OCI-M2 (cell line): ENCODE results near the gene SEMA4D.

Experiments used
- DNase-seq: peaks from one replicate; lab custom pipeline; 2025; ENCODE audit not compliant: unreplicated experiment; lab: John Stamatoyannopoulos, UW

SEMA4D gene

GRCh38 chr9:89497978-89498851 is at the start of gene SEMA4D:
SEMA4D (minus strand) TSS chr9:89498113; CDS start chr9:89405456, 92,657 bp downstream.
- no peak for DNase-seq

GRCh38 chr9:89547000-89547399 is 49.1 kb upstream of the SEMA4D start:
- no peak for DNase-seq

- no peak for DNase-seq
Observed at GRCh38 chr9:89544279-89544661, 46.4 kb upstream of the SEMA4D start.

GRCh38 chr9:89543621-89544278 is 45.8 kb upstream of the SEMA4D start:
- DNase-seq, result no peak

- no peak for DNase-seq
Observed at GRCh38 chr9:89543111-89543510, 45.2 kb upstream of the SEMA4D start.

GRCh38 chr9:89542401-89543021 is 44.6 kb upstream of the SEMA4D start:
- no peak for DNase-seq

GRCh38 chr9:89541798-89542197 is 43.9 kb upstream of the SEMA4D start:
- no peak for DNase-seq

GRCh38 chr9:89539374-89539773 is 41.5 kb upstream of the SEMA4D start:
- no peak for DNase-seq

- DNase-seq, result no peak
Observed at GRCh38 chr9:89538871-89539270, 41.0 kb upstream of the SEMA4D start.

GRCh38 chr9:89537166-89537565 is 39.3 kb upstream of the SEMA4D start:
- no peak for DNase-seq

- DNase-seq, result no peak
Observed at GRCh38 chr9:89536600-89536999, 38.7 kb upstream of the SEMA4D start.

GRCh38 chr9:89536145-89536574 is 38.2 kb upstream of the SEMA4D start:
- DNase-seq, result no peak

GRCh38 chr9:89535461-89535860 is 37.5 kb upstream of the SEMA4D start:
- no peak for DNase-seq

- no peak for DNase-seq
Observed at GRCh38 chr9:89534515-89535287, 36.8 kb upstream of the SEMA4D start.

- no peak for DNase-seq
Observed at GRCh38 chr9:89533411-89534095, 35.6 kb upstream of the SEMA4D start.

- DNase-seq, result no peak
Observed at GRCh38 chr9:89532944-89533343, 35.0 kb upstream of the SEMA4D start.

- DNase-seq, result no peak
Observed at GRCh38 chr9:89532478-89532877, 34.6 kb upstream of the SEMA4D start.

GRCh38 chr9:89531766-89532165 is 33.9 kb upstream of the SEMA4D start:
- DNase-seq, result no peak

- DNase-seq, result no peak
Observed at GRCh38 chr9:89530726-89531125, 32.8 kb upstream of the SEMA4D start.

GRCh38 chr9:89529243-89530035 is 31.5 kb upstream of the SEMA4D start:
- DNase-seq, result no peak
